HG02759 (cell line): Measurements from ENCODE around the gene PFKL.
"Not testable (repeated sequence)": the region's sequence is repeated elsewhere in the genome, so short reads cannot be mapped to it uniquely, and the experiment has no call there.

Experiments
- ATAC-seq: cut with Tn5 transposase; IDR thresholded peaks from one replicate; pipeline ENCODE4 v1.9.1; 2021; ENCODE audit warnings: mild to moderate bottlenecking, moderate library complexity; ENCODE audit not compliant: unreplicated experiment

PFKL gene

DNA sequence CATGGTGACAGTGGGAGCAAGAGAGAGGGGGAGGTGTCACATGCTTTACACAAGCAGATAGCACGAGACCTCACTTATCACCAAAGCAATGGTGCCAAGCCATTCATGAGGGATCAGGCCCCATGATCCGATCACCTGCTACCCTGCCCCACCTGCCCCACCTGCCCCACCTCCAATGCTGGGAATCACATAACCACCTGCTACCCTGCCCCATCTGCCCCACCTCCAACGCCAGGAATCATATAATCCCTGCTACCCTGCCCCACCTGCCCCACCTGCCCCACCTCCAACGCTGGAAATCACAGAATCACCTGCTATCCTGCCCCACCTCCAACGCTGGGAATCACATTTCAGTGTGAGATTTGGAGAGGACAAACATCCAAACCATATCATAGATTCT is 24.8 kb upstream of the PFKL start:
- no peak for ATAC-seq

DNA sequence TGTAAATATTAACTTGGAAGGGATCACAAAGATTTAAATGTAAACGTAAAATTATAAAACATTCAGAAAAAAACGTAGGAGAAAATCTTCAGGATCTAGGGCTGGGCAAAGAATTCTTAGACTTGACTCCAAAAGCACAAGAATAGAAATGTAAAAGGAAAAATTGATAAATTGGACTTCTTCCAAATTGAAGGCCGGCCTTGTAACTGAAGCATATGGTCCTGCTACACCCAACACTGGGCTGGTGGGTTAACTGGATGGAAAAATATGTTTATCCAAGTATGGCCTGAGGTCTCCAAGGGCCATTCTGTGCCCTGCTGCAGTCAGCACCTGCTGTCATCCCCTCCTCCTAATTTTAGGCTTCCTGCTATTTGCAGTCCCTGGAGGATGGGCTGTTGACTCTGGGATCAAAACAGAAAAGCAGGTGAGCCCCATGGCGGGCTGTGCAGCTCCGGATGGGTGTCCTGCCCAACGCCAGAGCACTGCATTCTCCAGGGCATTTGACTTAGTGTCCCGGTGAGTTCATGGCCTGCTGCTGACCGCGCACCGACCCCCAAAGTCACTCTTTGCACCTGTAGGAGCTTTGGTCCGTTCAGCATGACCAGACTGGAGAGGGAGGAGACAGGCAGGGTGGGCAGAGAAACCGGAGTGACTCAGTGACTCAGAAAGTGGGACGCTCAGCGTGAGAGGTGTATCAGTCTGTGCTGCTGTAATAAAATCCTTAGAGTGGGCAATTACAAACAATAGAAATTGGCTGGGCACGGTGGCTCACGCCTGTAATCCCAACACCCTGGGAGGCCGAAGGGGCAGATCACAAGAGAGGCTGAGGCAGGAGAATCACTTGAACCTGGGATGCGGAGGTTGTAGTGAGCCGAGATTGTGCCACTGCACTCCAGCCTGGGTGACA is 20.2 kb upstream of the PFKL start:
- no peak for ATAC-seq

DNA sequence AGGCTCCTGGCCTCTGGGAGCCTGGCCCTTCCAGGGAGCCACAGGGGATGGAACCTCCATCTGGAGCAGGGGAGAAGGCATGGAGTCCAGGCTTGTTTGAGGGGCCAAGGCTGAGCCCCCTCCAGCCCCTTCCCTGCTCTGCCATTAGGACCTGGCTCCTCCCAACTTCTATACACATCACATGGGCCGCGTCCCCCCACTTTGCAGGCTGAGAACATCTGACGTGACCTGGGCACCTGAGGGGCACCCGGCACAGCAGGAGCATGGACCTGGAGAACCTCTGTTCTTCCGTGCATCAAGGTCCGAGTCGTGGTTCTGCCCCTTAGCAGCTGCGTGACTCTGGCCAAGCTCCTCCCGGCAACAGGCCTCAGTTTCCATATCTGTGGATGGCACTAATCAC is 18.1 kb upstream of the PFKL start:
- ATAC-seq: no peak

DNA sequence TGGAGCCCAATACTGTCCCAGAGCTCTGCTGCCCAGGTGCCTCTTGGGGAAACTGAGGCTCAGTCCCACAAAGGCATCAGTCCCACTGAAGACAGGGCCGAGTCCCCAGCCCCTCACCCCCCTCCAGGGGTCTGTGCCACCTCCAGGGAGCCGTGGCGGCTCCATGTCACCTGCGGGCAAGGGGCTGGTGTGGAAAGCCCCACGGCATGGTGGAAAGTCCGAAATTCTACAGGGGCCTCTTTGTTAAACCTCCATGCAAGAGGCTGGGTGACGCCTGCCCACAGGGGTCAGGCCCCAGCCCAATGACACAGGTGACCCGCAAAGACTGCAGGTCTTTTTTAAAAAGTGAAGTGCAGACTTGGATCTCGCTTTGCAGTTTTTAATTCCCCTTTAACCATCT is 17.5 kb upstream of the PFKL start:
- ATAC-seq: no peak

DNA sequence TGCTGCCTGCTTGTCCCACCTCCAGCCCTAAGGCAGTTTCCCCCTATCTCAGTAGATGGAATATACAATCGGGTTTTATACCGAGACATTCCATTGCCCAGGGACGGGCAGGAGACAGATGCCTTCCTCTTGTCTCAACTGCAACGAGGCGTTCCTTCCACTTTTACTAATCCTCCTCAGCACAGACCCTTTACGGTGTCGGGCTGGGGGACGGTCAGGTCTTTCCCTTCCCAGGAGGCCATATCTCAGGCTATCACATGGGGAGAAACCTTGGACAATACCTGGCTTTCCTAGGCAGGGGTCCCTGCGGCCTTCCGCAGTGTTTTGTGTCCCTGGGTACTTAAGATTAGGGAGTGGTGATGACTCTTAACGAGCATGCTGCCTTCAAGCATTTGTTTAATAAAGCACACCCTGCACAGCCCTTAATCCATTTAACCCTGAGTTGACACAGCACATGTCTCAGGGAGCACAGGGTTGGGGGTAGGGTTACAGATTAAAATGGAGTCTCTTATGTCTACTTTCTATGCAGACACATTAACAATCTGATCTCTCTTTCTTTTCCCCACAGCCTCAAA is 16.6 kb upstream of the PFKL start:
- ATAC-seq: not testable (repeated sequence)

DNA sequence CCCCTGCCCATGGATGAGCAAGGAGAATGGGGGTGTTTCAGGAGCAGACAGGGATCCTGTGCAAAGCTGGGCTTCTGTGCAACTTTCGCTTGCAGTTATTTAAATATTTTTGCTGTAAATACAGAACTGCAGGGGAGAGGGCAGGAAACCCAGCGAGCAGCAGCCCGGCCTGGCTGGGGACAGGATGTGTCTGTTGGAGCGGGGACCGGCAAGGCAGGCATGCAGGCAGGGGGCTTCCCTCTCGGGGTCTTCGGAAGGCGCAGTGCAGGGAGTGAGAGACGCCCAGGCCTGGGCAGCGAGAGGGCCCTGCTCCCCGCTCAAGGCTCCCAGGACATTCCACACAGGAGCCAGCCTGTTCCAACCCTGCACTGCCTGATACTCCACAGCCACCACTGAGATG is 15.9 kb upstream of the PFKL start:
- ATAC-seq: no peak

DNA sequence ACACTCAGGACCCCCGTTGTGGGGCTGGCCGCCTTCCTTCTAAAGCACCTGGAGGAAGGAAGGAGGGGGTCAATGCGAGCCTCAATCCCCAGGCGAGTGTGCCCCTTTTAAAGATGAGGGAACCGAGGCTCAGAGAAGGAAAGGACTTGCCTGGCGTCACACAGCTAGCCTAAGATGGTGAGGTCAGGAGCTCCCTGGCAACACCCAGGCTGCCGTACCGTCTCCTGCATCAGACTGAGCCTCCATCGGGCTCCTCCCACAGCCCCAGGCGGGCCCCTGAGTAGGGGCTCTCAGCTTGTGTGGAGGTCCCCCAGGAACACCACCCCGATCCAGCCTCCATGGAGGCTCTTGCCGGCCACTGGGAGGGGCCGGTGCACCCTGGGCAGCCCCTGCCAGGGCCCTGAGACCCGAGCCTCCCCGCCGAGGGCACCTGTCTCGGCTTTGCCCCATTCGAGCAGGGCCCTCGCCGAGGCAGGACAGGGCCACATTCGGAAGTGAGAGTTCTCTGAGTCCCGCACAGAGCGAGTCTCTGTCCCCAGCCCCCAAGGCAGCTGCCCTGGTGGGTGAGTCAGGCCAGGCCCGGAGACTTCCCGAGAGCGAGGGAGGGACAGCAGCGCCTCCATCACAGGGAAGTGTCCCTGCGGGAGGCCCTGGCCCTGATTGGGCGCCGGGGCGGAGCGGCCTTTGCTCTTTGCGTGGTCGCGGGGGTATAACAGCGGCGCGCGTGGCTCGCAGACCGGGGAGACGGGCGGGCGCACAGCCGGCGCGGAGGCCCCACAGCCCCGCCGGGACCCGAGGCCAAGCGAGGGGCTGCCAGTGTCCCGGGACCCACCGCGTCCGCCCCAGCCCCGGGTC is 14.5 kb upstream of the PFKL start, which contains the start of gene AIRE:
Gene AIRE (plus strand): TSS at position 739 of the 855 bp plus-strand sequence. CDS start 131 bp downstream, outside the sequence.
- no peak for ATAC-seq

DNA sequence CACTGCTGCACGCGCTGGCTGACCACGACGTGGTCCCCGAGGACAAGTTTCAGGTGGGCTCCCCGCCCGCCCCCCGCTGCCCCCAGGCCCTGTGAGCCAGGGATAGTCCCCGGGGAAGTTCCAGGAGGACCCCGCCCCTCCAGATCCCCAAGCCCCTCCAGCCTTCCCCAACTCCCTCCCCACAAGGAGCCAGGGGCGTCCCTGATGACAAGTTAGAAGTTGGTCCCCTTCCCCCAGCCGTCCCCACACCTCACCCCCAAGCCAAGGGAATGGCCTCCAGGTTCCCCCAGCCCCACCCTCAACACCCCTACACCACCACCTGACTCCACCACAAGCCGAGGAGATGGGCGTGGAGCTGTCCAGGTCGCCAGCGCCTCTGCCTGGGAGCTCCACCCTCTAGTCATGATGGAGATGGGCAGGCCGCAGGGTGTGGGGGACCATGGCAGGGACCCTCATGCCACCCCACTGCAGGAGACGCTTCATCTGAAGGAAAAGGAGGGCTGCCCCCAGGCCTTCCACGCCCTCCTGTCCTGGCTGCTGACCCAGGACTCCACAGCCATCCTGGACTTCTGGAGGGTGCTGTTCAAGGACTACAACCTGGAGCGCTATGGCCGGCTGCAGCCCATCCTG is 13.7 kb upstream of the PFKL start:
- no peak for ATAC-seq

DNA sequence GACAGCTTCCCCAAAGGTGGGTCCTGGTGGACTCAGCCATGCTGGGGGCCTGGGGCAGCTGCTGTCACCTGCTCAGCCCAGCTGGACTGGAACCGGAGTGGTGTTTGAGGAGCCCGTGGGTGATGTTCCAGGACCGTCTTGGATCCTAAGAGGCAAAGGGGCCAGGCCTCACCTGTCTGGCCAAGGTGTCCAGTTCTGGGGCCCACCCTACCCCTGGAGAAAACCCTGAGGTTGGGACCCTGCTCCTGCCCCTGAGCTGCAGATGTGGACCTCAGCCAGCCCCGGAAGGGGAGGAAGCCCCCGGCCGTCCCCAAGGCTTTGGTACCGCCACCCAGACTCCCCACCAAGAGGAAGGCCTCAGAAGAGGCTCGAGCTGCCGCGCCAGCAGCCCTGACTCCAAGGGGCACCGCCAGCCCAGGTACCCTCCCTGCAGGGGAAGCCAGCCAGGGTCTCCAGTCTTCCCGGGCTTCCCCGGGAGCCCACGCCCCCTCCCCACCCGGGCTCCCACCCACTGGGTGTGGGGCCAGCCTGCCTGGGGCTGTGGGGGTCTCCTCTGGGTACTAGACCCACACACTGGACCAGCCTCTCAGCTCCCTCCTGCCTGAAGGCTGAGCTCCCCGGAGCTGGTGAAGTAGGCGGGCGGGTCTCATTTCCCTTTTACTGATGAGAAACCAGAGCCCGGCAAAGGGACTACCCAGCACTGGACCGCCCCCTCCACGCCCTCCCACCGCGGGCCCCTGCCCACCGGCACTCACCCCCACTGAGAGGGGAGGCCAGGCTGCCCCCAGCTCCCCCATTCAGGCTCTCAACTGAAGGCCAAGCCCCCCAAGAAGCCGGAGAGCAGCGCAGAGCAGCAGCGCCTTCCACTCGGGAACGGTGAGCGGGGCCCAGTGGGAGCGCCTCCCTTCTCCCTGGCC is 12.9 kb upstream of the PFKL start:
- no peak for ATAC-seq

DNA sequence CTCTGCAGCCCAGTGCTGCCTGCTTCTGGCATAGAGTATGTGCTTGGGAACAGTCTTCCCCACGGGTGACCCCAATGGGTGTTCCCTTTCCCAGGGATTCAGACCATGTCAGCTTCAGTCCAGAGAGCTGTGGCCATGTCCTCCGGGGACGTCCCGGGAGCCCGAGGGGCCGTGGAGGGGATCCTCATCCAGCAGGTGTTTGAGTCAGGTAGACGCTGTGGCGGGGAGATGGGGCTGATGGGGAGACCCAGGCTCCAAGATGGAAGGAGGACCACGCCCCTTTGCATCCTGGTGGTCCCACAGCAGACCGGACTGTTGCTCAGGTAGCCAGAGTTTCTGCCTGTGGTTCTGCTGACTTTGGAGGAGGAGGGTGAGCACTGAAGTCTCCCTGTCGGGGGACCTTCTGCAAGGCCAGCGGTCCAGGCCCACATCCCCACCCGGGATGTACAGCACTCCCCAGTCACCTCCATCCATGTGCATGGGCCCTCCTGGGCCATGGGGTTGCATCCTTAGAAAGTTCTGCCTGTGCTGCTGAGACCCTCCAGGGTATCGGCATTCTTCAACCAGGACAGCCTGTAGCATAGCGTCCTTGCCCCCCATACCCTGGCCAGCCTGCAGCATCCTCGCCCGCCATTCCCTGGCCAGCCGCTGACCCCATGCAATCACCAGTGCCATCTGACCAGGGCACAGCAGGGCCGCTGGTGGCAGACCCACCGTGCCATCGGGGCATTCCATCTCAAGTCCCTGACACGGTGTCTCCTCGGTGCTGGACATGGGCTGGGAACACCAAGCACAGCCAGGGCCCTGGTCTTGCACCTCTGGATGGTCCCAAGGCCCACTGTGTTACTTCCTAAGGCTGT is 11.4 kb upstream of the PFKL start:
- no peak for ATAC-seq

DNA sequence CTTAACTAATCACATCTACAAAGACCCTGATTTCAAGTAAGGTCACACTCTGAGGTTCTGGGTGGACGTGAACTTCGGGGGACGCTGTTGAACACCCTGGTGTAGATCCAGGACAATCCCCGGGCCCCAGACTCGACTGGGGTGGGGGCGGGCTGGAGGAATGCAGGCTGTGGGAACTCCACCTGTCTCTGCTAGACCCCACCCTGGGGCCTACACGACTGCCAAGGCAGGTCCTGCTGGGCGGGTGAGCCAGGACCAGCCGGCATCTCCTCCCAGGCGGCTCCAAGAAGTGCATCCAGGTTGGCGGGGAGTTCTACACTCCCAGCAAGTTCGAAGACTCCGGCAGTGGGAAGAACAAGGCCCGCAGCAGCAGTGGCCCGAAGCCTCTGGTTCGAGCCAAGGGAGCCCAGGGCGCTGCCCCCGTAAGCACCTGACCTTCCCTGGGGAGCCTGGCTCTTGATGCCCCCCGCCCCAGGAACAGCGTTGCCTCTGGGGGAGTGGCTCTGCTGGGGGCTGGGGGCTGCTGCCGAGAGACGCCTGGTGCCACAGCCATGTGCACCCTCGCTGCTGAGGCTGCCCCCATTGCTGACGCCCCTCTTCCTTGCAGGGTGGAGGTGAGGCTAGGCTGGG is 10.4 kb upstream of the PFKL start:
- ATAC-seq: no peak

DNA sequence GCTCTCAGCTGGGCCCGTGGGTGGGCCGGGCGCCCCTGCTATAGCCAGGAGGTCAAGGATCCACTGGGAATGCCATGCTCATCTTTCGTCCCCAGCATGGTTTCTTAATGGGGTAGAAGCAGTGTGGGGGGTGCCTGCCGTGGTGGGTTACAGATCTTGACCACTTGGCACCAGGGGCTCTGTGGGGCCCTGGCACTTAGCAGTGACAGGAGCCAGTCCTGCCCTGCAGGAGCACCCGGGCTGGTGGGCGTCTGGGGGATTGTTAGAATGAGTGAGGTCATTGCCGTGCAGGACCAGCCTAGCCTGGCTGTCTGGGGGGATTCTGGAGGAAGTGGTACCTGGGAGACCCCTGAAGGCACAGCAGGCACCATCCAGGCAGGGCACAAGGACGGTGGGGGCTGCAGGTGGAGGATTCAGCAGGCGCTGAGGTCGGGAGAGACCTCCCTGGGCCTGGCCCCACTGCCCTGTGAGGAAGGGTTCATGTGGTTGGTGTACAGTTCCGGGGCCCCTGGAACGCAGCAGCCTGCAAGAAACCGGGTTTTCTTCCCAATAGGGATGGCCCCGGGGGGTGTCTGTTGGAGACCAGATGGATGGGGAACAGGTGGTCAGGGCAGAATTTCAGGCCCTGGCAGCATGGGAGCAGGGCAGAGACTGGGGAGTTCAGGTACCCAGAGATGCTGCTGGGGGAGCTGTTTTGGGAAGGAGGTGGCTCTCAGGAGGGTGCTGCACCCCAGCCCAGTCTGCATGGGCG is 9.4 kb upstream of the PFKL start:
- ATAC-seq: no peak

DNA sequence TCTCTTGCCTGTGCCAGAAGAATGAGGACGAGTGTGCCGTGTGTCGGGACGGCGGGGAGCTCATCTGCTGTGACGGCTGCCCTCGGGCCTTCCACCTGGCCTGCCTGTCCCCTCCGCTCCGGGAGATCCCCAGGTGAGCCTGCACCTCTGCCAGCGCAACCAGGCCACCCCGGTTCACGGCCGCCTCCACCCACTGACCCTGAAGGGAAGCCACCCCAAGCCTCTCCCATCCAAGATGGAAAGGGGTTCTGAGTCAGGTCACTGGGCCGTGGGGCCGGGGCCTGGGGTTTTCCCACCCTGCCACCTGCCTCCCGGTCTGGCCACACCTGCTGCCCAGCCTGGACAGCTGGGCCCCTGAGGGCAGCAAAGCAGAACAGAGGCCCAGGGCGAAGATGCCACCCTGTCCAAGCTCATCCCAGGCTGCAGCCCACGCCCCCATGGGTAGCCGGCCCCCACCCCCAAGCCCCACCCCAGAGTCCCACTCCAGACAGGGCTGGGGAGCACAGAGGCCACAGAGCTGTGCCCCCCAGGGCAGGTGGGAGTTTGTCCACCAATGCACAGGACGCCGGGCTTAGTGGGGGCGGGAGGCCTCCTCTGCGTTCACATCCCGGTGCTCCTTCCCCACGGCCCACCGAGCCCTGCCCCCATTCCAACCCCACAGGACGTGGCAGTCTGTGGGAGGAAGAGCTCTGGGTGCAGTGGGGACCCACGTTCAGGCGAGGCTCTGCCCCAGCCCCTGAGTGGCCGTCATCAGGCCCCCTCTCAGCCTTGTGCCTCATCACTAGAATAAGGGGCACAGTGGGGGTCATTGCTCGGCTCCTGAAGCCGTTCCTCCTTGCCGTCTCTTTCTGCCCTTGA is 8.5 kb upstream of the PFKL start:
- no peak for ATAC-seq

DNA sequence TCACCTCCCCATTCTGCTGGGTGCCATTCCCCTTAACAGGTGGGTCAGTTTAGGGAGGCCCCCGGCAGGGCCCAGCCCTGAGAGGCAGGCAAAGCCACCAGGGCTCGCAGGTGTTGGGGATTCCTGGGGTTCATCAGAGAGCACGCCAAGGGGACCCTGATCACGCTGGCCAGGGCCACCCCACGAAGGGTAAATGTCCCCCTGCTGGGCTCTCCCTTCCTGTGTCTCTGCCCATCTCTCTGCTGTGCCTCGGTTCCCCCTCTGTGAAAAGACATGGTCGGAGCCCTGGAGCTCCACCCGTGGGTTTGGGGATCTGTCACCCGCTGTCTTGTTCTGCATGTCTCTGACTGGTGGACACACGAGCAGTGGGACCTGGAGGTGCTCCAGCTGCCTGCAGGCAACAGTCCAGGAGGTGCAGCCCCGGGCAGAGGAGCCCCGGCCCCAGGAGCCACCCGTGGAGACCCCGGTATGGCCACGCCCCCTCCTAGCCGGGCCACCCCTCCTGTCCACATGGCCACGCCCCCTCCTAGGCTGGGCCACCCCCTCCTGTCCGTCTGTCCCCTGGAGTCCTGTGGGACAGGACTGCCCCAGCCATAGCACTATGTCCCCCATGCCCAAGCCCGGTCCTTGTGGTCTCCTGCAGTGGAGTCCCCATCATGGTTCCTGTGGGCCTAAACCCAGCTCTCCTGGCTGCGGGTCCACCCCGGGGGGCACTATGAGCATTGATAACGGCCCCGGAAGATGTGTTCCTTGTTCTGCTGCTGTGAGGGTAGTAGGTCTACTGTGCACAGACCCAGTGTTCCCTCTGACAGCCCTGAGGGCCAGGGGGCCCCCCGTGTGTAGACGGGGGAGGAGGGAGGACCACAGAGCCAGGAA is 7.7 kb upstream of the PFKL start:
- no peak for ATAC-seq

DNA sequence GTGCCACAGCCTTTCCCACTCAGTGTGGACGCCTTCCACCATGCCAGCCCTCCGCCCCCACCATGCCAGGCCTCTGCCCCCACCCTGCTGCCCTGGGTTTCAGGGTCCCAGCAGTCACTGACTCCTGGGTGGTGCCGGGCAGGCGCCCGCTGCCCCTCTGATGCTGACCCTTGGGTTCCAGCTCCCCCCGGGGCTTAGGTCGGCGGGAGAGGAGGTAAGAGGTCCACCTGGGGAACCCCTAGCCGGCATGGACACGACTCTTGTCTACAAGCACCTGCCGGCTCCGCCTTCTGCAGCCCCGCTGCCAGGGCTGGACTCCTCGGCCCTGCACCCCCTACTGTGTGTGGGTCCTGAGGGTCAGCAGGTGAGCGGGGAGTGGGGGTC is 7.0 kb upstream of the PFKL start:
- ATAC-seq: no peak
